Ovary (tissue), 3 donors: ENCODE results near the gene MPRIP.
"Not testable (repeated sequence)": the region's sequence is repeated elsewhere in the genome, so short reads cannot be mapped to it uniquely, and the experiment has no call there.

Source experiments
- POLR2A ChIP-seq: fragments of 450-650 bp; IDR thresholded peaks from one replicate; pipeline ENCODE4 v1.6.1; 2017; ENCODE audit warnings: antibody characterized with exemption, mild to moderate bottlenecking, moderate library complexity
- TF ChIP-seq, protein P1 (sequence below), 3 donors: fragments of 450-650 bp in 2 of 3; fragments of 200-600 bp in 1 of 3; IDR thresholded peaks; one replicate each; pipeline versions ENCODE4 v1.5.1 to v1.8.0; 2016 to 2022; ENCODE audit warnings: antibody characterized with exemption in 3 of 3, mild to moderate bottlenecking in 1 of 3
- donor health status: DM: no; HTN: no; CAD: no.

DNA sequence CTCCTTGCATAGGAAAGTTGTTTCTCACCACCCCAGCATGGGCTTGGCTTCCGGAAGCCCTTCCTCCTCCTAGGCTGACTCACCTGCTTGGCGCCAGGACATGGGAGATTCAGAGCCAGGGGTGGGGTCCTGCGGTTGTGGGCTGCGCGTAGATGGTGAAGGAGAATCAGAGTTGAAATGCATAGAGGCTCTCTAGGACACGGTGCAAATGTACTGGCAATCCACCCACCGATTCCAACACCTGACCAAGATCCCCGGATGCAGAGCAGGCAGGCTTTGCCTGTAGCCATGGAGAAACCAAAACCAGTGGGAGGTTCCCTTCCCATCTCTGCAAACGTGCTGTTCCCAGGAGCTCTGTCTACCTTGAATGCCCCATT, 27.5 kb upstream of the MPRIP start:
- TF ChIP-seq, protein P1, sequence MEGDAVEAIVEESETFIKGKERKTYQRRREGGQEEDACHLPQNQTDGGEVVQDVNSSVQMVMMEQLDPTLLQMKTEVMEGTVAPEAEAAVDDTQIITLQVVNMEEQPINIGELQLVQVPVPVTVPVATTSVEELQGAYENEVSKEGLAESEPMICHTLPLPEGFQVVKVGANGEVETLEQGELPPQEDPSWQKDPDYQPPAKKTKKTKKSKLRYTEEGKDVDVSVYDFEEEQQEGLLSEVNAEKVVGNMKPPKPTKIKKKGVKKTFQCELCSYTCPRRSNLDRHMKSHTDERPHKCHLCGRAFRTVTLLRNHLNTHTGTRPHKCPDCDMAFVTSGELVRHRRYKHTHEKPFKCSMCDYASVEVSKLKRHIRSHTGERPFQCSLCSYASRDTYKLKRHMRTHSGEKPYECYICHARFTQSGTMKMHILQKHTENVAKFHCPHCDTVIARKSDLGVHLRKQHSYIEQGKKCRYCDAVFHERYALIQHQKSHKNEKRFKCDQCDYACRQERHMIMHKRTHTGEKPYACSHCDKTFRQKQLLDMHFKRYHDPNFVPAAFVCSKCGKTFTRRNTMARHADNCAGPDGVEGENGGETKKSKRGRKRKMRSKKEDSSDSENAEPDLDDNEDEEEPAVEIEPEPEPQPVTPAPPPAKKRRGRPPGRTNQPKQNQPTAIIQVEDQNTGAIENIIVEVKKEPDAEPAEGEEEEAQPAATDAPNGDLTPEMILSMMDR (IDR thresholded peaks at IDR 0.05), result not testable (repeated sequence)
- not testable (repeated sequence) for TF ChIP-seq POLR2A
